K562 (cell line): ENCODE results near the gene ENO2. TPM values are rescaled to one million over a fixed set of nuclear protein-coding genes. Genes with fewer than 3 reads are reported as not detected.

Source experiments
- ATAC-seq: fragments of 200-7000 bp; cut with Tn5 transposase; 3 replicates; pipeline ENCODE4 v1.9.1; 2020; ENCODE audit warnings: moderate library complexity
- BruUV-seq: library from RNA; stranded (reverse); fragments of 400-500 nt; replicated peaks from 2 replicates; lab custom pipeline; 2021; lab: Mats Ljungman, UMichigan
- CTCF ChIA-PET: fragments of 300-600 bp; formaldehyde crosslinking; extraction: SDS; loops from one replicate; lab custom pipeline; 2021; ENCODE audit warnings: low intra/inter-chr PET ratio; lab: Yijun Ruan, JAX
- POLR2A ChIA-PET: fragments of 300-600, 350-650 bp; sonication (Branson Sonifier 250); formaldehyde crosslinking; extraction: SDS; loops from one replicate; lab custom pipeline; 2021; ENCODE audit warnings: antibody characterized with exemption, inconsistent platforms; lab: Yijun Ruan, JAX
- DNase-seq, 4 experiments: peaks; one replicate each; pipeline versions ENCODE4 v3.0.0 to v3.0.0-alpha.2; 2011 to 2018; ENCODE audit warnings: low spot score in 3 of 4, mixed read lengths in 3 of 4; ENCODE audit errors: extremely low read depth in 1 of 4
- FAIRE-seq: peaks from 2 replicates; lab custom pipeline; 2011; peaks lifted over from hg19 to GRCh38; lab: Jason Lieb, UNC
- H2AFZ ChIP-seq: 2 replicates; pipeline ENCODE4 v1.6.0; 2011; ENCODE audit warnings: low read depth, low read length, control low read depth, inconsistent platforms
- H3K27ac ChIP-seq: fragments of 200-600 bp; 3 replicates; pipeline ENCODE4 v1.8.0; 2011; ENCODE audit warnings: low read depth, mild to moderate bottlenecking, control low read depth, inconsistent platforms, low read length, moderate library complexity, mixed read lengths; ENCODE audit errors: extremely low read depth
- H3K27me3 ChIP-seq, 2 experiments: fragments of 300-600 bp in 1 of 2; 2 replicates in 1 of 2; 3 replicates in 1 of 2; pipeline versions ENCODE4 v1.6.0 to v1.8.0; 2011; ENCODE audit warnings: inconsistent platforms in 2 of 2, low read length in 2 of 2, mild to moderate bottlenecking in 1 of 2, mixed read lengths in 1 of 2, moderate library complexity in 1 of 2; ENCODE audit not compliant: control insufficient read depth in 2 of 2, insufficient read depth in 2 of 2
- H3K36me3 ChIP-seq: fragments of 300-600 bp; 3 replicates; pipeline ENCODE4 v1.8.0; 2011; ENCODE audit warnings: mild to moderate bottlenecking, low read length, inconsistent platforms; ENCODE audit not compliant: control insufficient read depth, insufficient read depth
- H3K4me1 ChIP-seq, 2 experiments: fragments of 200-600 bp in 1 of 2; replicated peaks in 1 of 2; 2 replicates in 1 of 2; 3 replicates in 1 of 2; pipeline versions ENCODE4 v1.5.1 to v1.8.0; 2011; ENCODE audit warnings: inconsistent platforms in 2 of 2, low read length in 2 of 2, mild to moderate bottlenecking in 1 of 2, mixed read lengths in 1 of 2, moderate library complexity in 1 of 2; ENCODE audit not compliant: control insufficient read depth in 2 of 2, insufficient read depth in 2 of 2
- H3K4me2 ChIP-seq: 2 replicates; pipeline ENCODE4 v1.6.1; 2011; ENCODE audit warnings: low read length, control low read depth, inconsistent platforms, mixed read lengths; ENCODE audit not compliant: insufficient read depth
- H3K4me3 ChIP-seq: fragments of 200-600 bp; sonication (generic), shearing (Covaris generic); 2 replicates; pipeline ENCODE4 v1.5.1; 2016; ENCODE audit warnings: control low read depth, inconsistent platforms
- H3K79me2 ChIP-seq: fragments of 200-600 bp; 3 replicates; pipeline ENCODE4 v1.8.0; 2011; ENCODE audit warnings: low read length, inconsistent platforms; ENCODE audit not compliant: control insufficient read depth, insufficient read depth
- H3K9ac ChIP-seq, 2 experiments: 2 replicates each; pipeline versions ENCODE4 v1.6.0 to v1.6.1; 2011; ENCODE audit warnings: low read depth in 2 of 2, low read length in 2 of 2, control low read depth in 1 of 2, inconsistent platforms in 1 of 2, mild to moderate bottlenecking in 1 of 2, mixed read lengths in 1 of 2; ENCODE audit not compliant: insufficient read depth in 1 of 2
- H3K9me1 ChIP-seq: one replicate; pipeline ENCODE4 v1.6.0; 2011; ENCODE audit warnings: inconsistent platforms, mild to moderate bottlenecking, low read length, moderate library complexity; ENCODE audit not compliant: control insufficient read depth, insufficient read depth
- H3K9me3 ChIP-seq: replicated peaks from 2 replicates; pipeline ENCODE4 v1.5.1; 2011; ENCODE audit warnings: low read depth, low read length, inconsistent platforms; ENCODE audit not compliant: control insufficient read depth, insufficient read depth
- H4K20me1 ChIP-seq: replicated peaks from 2 replicates; pipeline ENCODE4 v1.6.1; 2011; ENCODE audit warnings: low read length, inconsistent platforms, mixed read lengths; ENCODE audit not compliant: control insufficient read depth, insufficient read depth
- C11orf30 ChIP-seq: fragments of 450-650 bp; IDR thresholded peaks from 2 replicates; pipeline ENCODE4 v1.6.1; 2016; ENCODE audit warnings: low read depth, mild to moderate bottlenecking
- HDAC3 ChIP-seq: fragments of 450-650 bp; IDR thresholded peaks from 2 replicates; pipeline ENCODE4 v1.6.1; 2018; ENCODE audit warnings: borderline replicate concordance, mild to moderate bottlenecking, moderate library complexity; ENCODE audit not compliant: partially characterized antibody
- MBD1 ChIP-seq: fragments of 250-450 bp; sonication (Bioruptor Pico); IDR thresholded peaks from 2 replicates; pipeline ENCODE4 v1.8.0; 2022; ENCODE audit warnings: inconsistent platforms
- MITF ChIP-seq: IDR thresholded peaks from 2 replicates; pipeline ENCODE4 v1.6.1; 2014; ENCODE audit warnings: antibody characterized with exemption
- NR2C1 ChIP-seq, 2 experiments: fragments of 450-650 bp; IDR thresholded peaks; 2 replicates each; pipeline ENCODE4 v1.6.1; 2017; ENCODE audit warnings: mild to moderate bottlenecking in 2 of 2, antibody characterized with exemption in 1 of 2, inconsistent platforms in 1 of 2, missing compliant biosample characterization in 1 of 2, missing genetic modification characterization in 1 of 2
- NR2F6 ChIP-seq: fragments of 450-650 bp; formaldehyde crosslinking; IDR thresholded peaks from 2 replicates; pipeline ENCODE4 v1.4.0; 2020; ENCODE audit warnings: mild to moderate bottlenecking
- SAFB ChIP-seq: fragments of 200-400 bp; formaldehyde crosslinking; IDR thresholded peaks from 2 replicates; pipeline ENCODE4 v1.6.1; 2017; ENCODE audit warnings: low read depth, low read length, borderline replicate concordance
- SNIP1 ChIP-seq: fragments of 450-650 bp; IDR thresholded peaks from 2 replicates; pipeline ENCODE4 v1.7.1; 2017; ENCODE audit warnings: low read depth, mild to moderate bottlenecking
- SRSF9 ChIP-seq: fragments of 200-400 bp; formaldehyde crosslinking; IDR thresholded peaks from 2 replicates; pipeline ENCODE4 v1.6.1; 2017; ENCODE audit warnings: low read depth, low read length, borderline replicate concordance
- TEAD2 ChIP-seq: fragments of 450-650 bp; IDR thresholded peaks from 2 replicates; pipeline ENCODE4 v1.6.1; 2016; ENCODE audit warnings: missing genetic modification characterization, control low read depth, missing compliant biosample characterization
- YY1 ChIP-seq, 3 experiments: IDR thresholded peaks; 2 replicates each; pipeline ENCODE4 v1.6.1; 2011; ENCODE audit warnings: low read length in 2 of 3, mild to moderate bottlenecking in 2 of 3, moderate library complexity in 2 of 3, borderline replicate concordance in 1 of 3, control low read depth in 1 of 3, low read depth in 1 of 3; ENCODE audit not compliant: insufficient read depth in 3 of 3, insufficient replicate concordance in 2 of 3, control insufficient read depth in 1 of 3, insufficient read length in 1 of 3; ENCODE audit errors: extremely low read depth in 1 of 3
- ZBTB7A ChIP-seq: IDR thresholded peaks from 2 replicates; pipeline ENCODE4 v1.6.1; 2011; ENCODE audit warnings: low read depth, mild to moderate bottlenecking, low read length, moderate library complexity, borderline replicate concordance; ENCODE audit not compliant: control insufficient read depth
- ZNF121 ChIP-seq: sonication (generic); formaldehyde crosslinking; conservative IDR thresholded peaks from 2 replicates; pipeline ENCODE4 v1.8.0; 2022; ENCODE audit warnings: missing genetic modification reagents
- ZNF280B ChIP-seq: fragments of 250-450 bp; sonication (Bioruptor Pico); IDR thresholded peaks from 2 replicates; pipeline ENCODE4 v1.5.1; 2021; ENCODE audit warnings: mild to moderate bottlenecking
- ZNF740 ChIP-seq, 3 experiments: fragments of 200-800 bp in 1 of 3; sonication (Bioruptor generic) in 1 of 3; sonication (generic) in 1 of 3; formaldehyde crosslinking in 1 of 3; IDR thresholded peaks; 2 replicates each; pipeline versions ENCODE4 v1.6.1 to v1.8.0; 2016 to 2022; ENCODE audit warnings: mild to moderate bottlenecking in 2 of 3, missing compliant biosample characterization in 2 of 3, missing genetic modification characterization in 2 of 3, missing genetic modification reagents in 1 of 3
- WGBS: fragments of 100-300 bp; shearing (Covaris generic); methylation state at CpG from one replicate; pipeline ENCODE4 v1.1.6; 2016; ENCODE audit warnings: low coverage, mixed read lengths; ENCODE audit not compliant: insufficient coverage; ENCODE audit errors: missing lambda C conversion rate; 5-methylcytosine and 5-hydroxymethylcytosine counted together
- in situ Hi-C: fragments of 300-500 bp; cut with MboI; formaldehyde crosslinking; loops from 4 replicates; pipeline ENCODE4 v1.15.0; 2018; ENCODE audit warnings: inconsistent platforms, mixed read lengths
- intact Hi-C: fragments of 100-400 bp; cut with micrococcal nuclease; formaldehyde crosslinking; loops from 2 replicates; pipeline ENCODE4 v1.14.2; 2022
- polyA plus RNA-seq, 8 experiments: library from polyadenylated mRNA; depleted of rRNA in 4 of 8; stranded (reverse) in 5 of 8; unstranded in 3 of 8; fragments of >200 nt; fragmentation: Nextera tagmentation in 2 of 8; fragmentation: Illumina TruSeq in 1 of 8; extraction: Ambion mirVana in 2 of 8; extraction: Trizol in 1 of 8; gene quantifications; 2 replicates each; pipeline versions ENCODE4 v1.2.1 to v1.2.3, GENCODE V29; 2011 to 2014; ENCODE audit warnings: inconsistent platforms in 1 of 8, missing spikeins in 1 of 8
- total RNA-seq, 7 experiments: library from RNA; depleted of rRNA in 6 of 7; stranded (reverse); fragments of >200 nt in 6 of 7; fragmentation: Illumina TruSeq in 2 of 7; extraction: Trizol in 2 of 7; gene quantifications; 2 replicates each; pipeline versions ENCODE4 v1.2.1 to v1.2.3, GENCODE V29; 2011 to 2021; ENCODE audit warnings: low replicate concordance in 1 of 7

ENO2 gene
- total and polyA plus RNA-seq, 9 of the 15 experiments (the other 6 are each of a cell fraction or from before 2014, with no cell fraction given): 10.9 to 43.3 (median 21.0) TPM

- Histone ChIP-seq H3K9me1 (no peaks in the 10 kb centered on the region), H3K36me3 (peaks cover 74% of the 10 kb centered on the region), H3K9me3 (no peaks in the 10 kb centered on the region), H4K20me1 (no peaks in the 10 kb centered on the region), H3K27ac (peak overlapping the region; percentile 99), H3K4me3 (peak overlapping the region; percentile 97), H3K4me1 (peaks cover 22 to 25% of the 10 kb centered on the region in 2 experiments; a peak in 4 of 5 replicates), H2AFZ (0 out of 2 replicates have a peak overlapping the region, but pooled peaks have one; percentile 12), H3K27me3 (no peaks in the 10 kb centered on the region), H3K9ac (peak overlapping the region; percentile 99), H3K4me2 (peak overlapping the region; percentile 99), H3K79me2 (peaks cover 73% of the 10 kb centered on the region)
- ChIA-PET POLR2A (interaction anchor here (3.0 kb wide), 1 partner anchor 26 kb away, joined by 10 read pairs; the partner anchor contains the start of genes C12orf57 and RNU7-1), CTCF (no interaction called here)
- BruUV-seq: TSS peak; percentile 55
- ATAC-seq (peak; percentile 15), FAIRE-seq (no peak), DNase-seq (peak in 1 of 4 experiments; percentile 49)
- in situ Hi-C loops (no loop called here), intact Hi-C loops (loop anchor here (5.0 kb wide), 2 partner anchors 47 to 72 kb away; partner anchors contain the start of gene LPCAT3)
- 2% methylated on average over 18 of the region's 31 CpGs for WGBS
- no peak for TF ChIP-seq ZBTB7A
- no peak for TF ChIP-seq ZNF280B (CRISPR knock-in tag)
- no peak for TF ChIP-seq SNIP1
- no peak for TF ChIP-seq HDAC3
- TF ChIP-seq MITF: no peak
- no peak for TF ChIP-seq SRSF9
- TF ChIP-seq TEAD2 (tag): no peak
- TF ChIP-seq MBD1: no peak
- TF ChIP-seq SAFB: no peak
- peak; percentile 91 for TF ChIP-seq NR2C1 (IDR thresholded peaks at IDR 0.05)
- peak; percentile 94 for TF ChIP-seq NR2C1 (tag; IDR thresholded peaks at IDR 0.05)
- no peak for TF ChIP-seq ZNF740 (CRISPR knock-in tag; IDR thresholded peaks at IDR 0.05)
- no peak for TF ChIP-seq ZNF740 (tag; IDR thresholded peaks at IDR 0.05)
- TF ChIP-seq ZNF121 (CRISPR knock-in tag): no peak
- TF ChIP-seq C11orf30: no peak
- no peak for TF ChIP-seq NR2F6 (CRISPR knock-in tag)
- TF ChIP-seq YY1 (IDR thresholded peaks at IDR 0.05; ENCODE audit: borderline replicate concordance in 1 of 3, control insufficient read depth in 1 of 3, extremely low read depth in 1 of 3, insufficient read depth in 3 of 3, insufficient read length in 1 of 3, insufficient replicate concordance in 2 of 3, low read depth in 1 of 3, low read length in 2 of 3): peak in 2 of 3 experiments; percentile 50 to 71
Measured at GRCh38 chr12:6970096-6970527, 55.7 kb downstream of the ENO2 start.
